ENCODE measurements around the gene PRR5L. TPM values are rescaled to one million over a fixed set of nuclear protein-coding genes. Genes with fewer than 3 reads are reported as not detected.

The PRR5L gene
- polyA plus RNA-seq, 1 of the 3 experiments (the other 2 are of a cell fraction), result 0.46 TPM

GRCh38 chr11:36464720-36465119 is 168.6 kb downstream of the PRR5L start:
- 57% methylated on average over 3 of the region's 3 CpGs for WGBS (ENCODE audit: low lambda C conversion rate)
- no peak overlapping the region for H3K9ac ChIP-seq
- ChIA-PET CTCF (interaction anchor here (1.1 to 1.3 kb wide), 4 partner anchors 14 to 173 kb away, joined by 3 to 7 read pairs (median 4); no protein-coding TSS in a partner anchor), POLR2A (no interaction called here)
- no peaks in the 10 kb centered on the region; a peak in 1 of 4 replicates for H3K4me1 ChIP-seq (ENCODE audit: control insufficient read depth in 1 of 2, insufficient read depth in 2 of 2, low read depth in 1 of 2, low read length in 1 of 2)
- H3K36me3 ChIP-seq (replicated peaks in 1 of 2; ENCODE audit: control insufficient read depth in 1 of 2, insufficient read depth in 2 of 2, low read length in 1 of 2), result no peaks in the 10 kb centered on the region
- H3K27me3 ChIP-seq (ENCODE audit: insufficient read depth), result no peaks in the 10 kb centered on the region
- peaks cover 2% of the 10 kb centered on the region for H3F3A ChIP-seq (replicated peaks; ENCODE audit: insufficient read depth)
- DNase-seq, result no peak
- H3K9me2 ChIP-seq, result no peaks in the 10 kb centered on the region
- TF ChIP-seq FOXM1 (IDR thresholded peaks at IDR 0.05; ENCODE audit: low read depth), result no peak
- no peak for TF ChIP-seq NRF1 (IDR thresholded peaks at IDR 0.05; ENCODE audit: low read depth, low read length)
- no peak for TF ChIP-seq GABPA (IDR thresholded peaks at IDR 0.05; ENCODE audit: low read depth)
- TF ChIP-seq IRF3 (IDR thresholded peaks at IDR 0.05; ENCODE audit: low read depth, low read length), result no peak
- no peak for TF ChIP-seq EP300 (IDR thresholded peaks at IDR 0.05; ENCODE audit: borderline replicate concordance in 1 of 2, low read depth in 1 of 2, low read length in 1 of 2)
- no peak for TF ChIP-seq RAD21 (IDR thresholded peaks at IDR 0.05; ENCODE audit: low read length)
- TF ChIP-seq FOXJ3 (CRISPR knock-in tag; IDR thresholded peaks at IDR 0.05), result no peak
- TF ChIP-seq ELF1 (IDR thresholded peaks at IDR 0.05), result no peak
- no peak for TF ChIP-seq USF1 (IDR thresholded peaks at IDR 0.05; ENCODE audit: borderline replicate concordance, low read depth)
- TF ChIP-seq USF2 (IDR thresholded peaks at IDR 0.05; ENCODE audit: borderline replicate concordance, low read depth, low read length), result no peak
- no peak for TF ChIP-seq MXI1 (IDR thresholded peaks at IDR 0.05; ENCODE audit: low read depth, low read length)
- no peak for TF ChIP-seq RXRA (IDR thresholded peaks at IDR 0.05; ENCODE audit: borderline replicate concordance, low read depth)
- no peak for TF ChIP-seq TEAD4 (IDR thresholded peaks at IDR 0.05; ENCODE audit: borderline replicate concordance, insufficient read depth)
- H3K4me3 ChIP-seq (ENCODE audit: low read depth in 2 of 2, low read length in 1 of 2), result no peak overlapping the region
- no peaks in the 10 kb centered on the region for H3K9me3 ChIP-seq
- H3K27ac ChIP-seq (ENCODE audit: low read depth in 2 of 2, low read length in 1 of 2), result no peak overlapping the region
- no peak overlapping the region for H2AFZ ChIP-seq (ENCODE audit: low read depth)
- no peaks in the 10 kb centered on the region for H3K79me2 ChIP-seq (ENCODE audit: insufficient read depth)
- H3K4me2 ChIP-seq, result no peak overlapping the region
- no peaks in the 10 kb centered on the region for H4K20me1 ChIP-seq (ENCODE audit: insufficient read depth)

- 88% methylated on average over 4 of the region's 4 CpGs for WGBS (ENCODE audit: low lambda C conversion rate)
- Histone ChIP-seq H3K4me1 (ENCODE audit: control insufficient read depth in 1 of 2, insufficient read depth in 2 of 2, low read depth in 1 of 2, low read length in 1 of 2) (peaks cover 0 to 6% of the 10 kb centered on the region in 2 experiments; a peak in 2 of 4 replicates), H3K27ac (ENCODE audit: low read depth in 2 of 2, low read length in 1 of 2) (no peak overlapping the region)
- TF ChIP-seq NRF1 (IDR thresholded peaks at IDR 0.05; ENCODE audit: low read depth, low read length) (no peak), USF2 (IDR thresholded peaks at IDR 0.05; ENCODE audit: borderline replicate concordance, low read depth, low read length) (no peak), RXRA (IDR thresholded peaks at IDR 0.05; ENCODE audit: borderline replicate concordance, low read depth) (no peak), TAF1 (IDR thresholded peaks at IDR 0.05; ENCODE audit: borderline replicate concordance, low read depth, low read length) (no peak), NFIC (IDR thresholded peaks at IDR 0.05; ENCODE audit: borderline replicate concordance) (no peak), RCOR1 (IDR thresholded peaks at IDR 0.05; ENCODE audit: low read length) (no peak), IRF3 (IDR thresholded peaks at IDR 0.05; ENCODE audit: low read depth, low read length) (no peak), EZH2phosphoT487 (IDR thresholded peaks at IDR 0.05; ENCODE audit: borderline replicate concordance, low read depth) (no peak), MEF2A (IDR thresholded peaks at IDR 0.05; ENCODE audit: borderline replicate concordance, low read depth) (no peak), GATA2 (CRISPR knock-in tag; IDR thresholded peaks at IDR 0.05) (no peak), FOXJ3 (CRISPR knock-in tag; IDR thresholded peaks at IDR 0.05) (no peak), USF1 (IDR thresholded peaks at IDR 0.05; ENCODE audit: borderline replicate concordance, low read depth) (no peak), TCF12 (IDR thresholded peaks at IDR 0.05) (no peak), POLR2AphosphoS5 (IDR thresholded peaks at IDR 0.05; ENCODE audit: low read depth, low read length) (no peak)
These were observed 169.5 kb downstream of the PRR5L start for GRCh38 chr11:36465449-36466163.

More at GRCh38 chr11:36465449-36466163, 169.5 kb downstream of the PRR5L start:
- no peaks in the 10 kb centered on the region for H3K9me3 ChIP-seq
- no peak overlapping the region for H3K4me2 ChIP-seq
- H3K36me3 ChIP-seq (replicated peaks in 1 of 2; ENCODE audit: control insufficient read depth in 1 of 2, insufficient read depth in 2 of 2, low read length in 1 of 2), result no peaks in the 10 kb centered on the region
- ChIA-PET POLR2A (no interaction called here), CTCF (interaction anchor here (1.3 kb wide), 1 partner anchor 13 kb away, joined by 7 read pairs; no protein-coding TSS in a partner anchor)
- H3K9me2 ChIP-seq, result no peaks in the 10 kb centered on the region
- no peak overlapping the region for H3K4me3 ChIP-seq (ENCODE audit: low read depth in 2 of 2, low read length in 1 of 2)
- no peak overlapping the region for H2AFZ ChIP-seq (ENCODE audit: low read depth)
- no peaks in the 10 kb centered on the region for H4K20me1 ChIP-seq (ENCODE audit: insufficient read depth)
- H3K79me2 ChIP-seq (ENCODE audit: insufficient read depth), result no peaks in the 10 kb centered on the region
- DNase-seq, result no peak
- H3F3A ChIP-seq (replicated peaks; ENCODE audit: insufficient read depth), result peaks cover 10% of the 10 kb centered on the region
- no peak overlapping the region for H3K9ac ChIP-seq
- H3K27me3 ChIP-seq (ENCODE audit: insufficient read depth), result no peaks in the 10 kb centered on the region

Measured in SK-N-SH (cell line).